ENCODE results near the gene CDRT15L2.
"Not testable (repeated sequence)": the region's sequence is repeated elsewhere in the genome, so short reads cannot be mapped to it uniquely, and the experiment has no call there.

CDRT15L2 gene

GRCh38 chr17:20562587-20562986 is 16.9 kb upstream of the CDRT15L2 start:
- no peak for DNase-seq (ENCODE audit: low spot score)
- no peak for TF ChIP-seq CTCF (IDR thresholded peaks at IDR 0.05; ENCODE audit: extremely low read depth, insufficient read depth, missing control alignments)
- in situ Hi-C loops (cut with MboI; ENCODE audit: low pct_unique_long_range_greater_than_20kb, low sequenced_read_pairs, unreplicated experiment): no loop called here

GRCh38 chr17:20565245-20565644 is 14.3 kb upstream of the CDRT15L2 start:
- in situ Hi-C loops (cut with MboI; ENCODE audit: low pct_unique_long_range_greater_than_20kb, low sequenced_read_pairs, unreplicated experiment); DNase-seq (ENCODE audit: low spot score): not testable (repeated sequence)

GRCh38 chr17:20565711-20566110 is 13.8 kb upstream of the CDRT15L2 start:
- DNase-seq (ENCODE audit: low spot score): no peak
- no peak for TF ChIP-seq CTCF (IDR thresholded peaks at IDR 0.05; ENCODE audit: extremely low read depth, insufficient read depth, missing control alignments)
- in situ Hi-C loops (cut with MboI; ENCODE audit: low pct_unique_long_range_greater_than_20kb, low sequenced_read_pairs, unreplicated experiment): no loop called here

GRCh38 chr17:20566736-20567135 is 12.8 kb upstream of the CDRT15L2 start:
- DNase-seq (ENCODE audit: low spot score); in situ Hi-C loops (cut with MboI; ENCODE audit: low pct_unique_long_range_greater_than_20kb, low sequenced_read_pairs, unreplicated experiment): not testable (repeated sequence)

- in situ Hi-C loops (cut with MboI; ENCODE audit: low pct_unique_long_range_greater_than_20kb, low sequenced_read_pairs, unreplicated experiment); DNase-seq (ENCODE audit: low spot score): not testable (repeated sequence)
These were observed 12.1 kb upstream of the CDRT15L2 start for GRCh38 chr17:20567421-20567820.

GRCh38 chr17:20568604-20569003 is 10.9 kb upstream of the CDRT15L2 start:
- in situ Hi-C loops (cut with MboI; ENCODE audit: low pct_unique_long_range_greater_than_20kb, low sequenced_read_pairs, unreplicated experiment); DNase-seq (ENCODE audit: low spot score): not testable (repeated sequence)

GRCh38 chr17:20571653-20572052 is 7.9 kb upstream of the CDRT15L2 start:
- DNase-seq (ENCODE audit: low spot score); in situ Hi-C loops (cut with MboI; ENCODE audit: low pct_unique_long_range_greater_than_20kb, low sequenced_read_pairs, unreplicated experiment): not testable (repeated sequence)

GRCh38 chr17:20573216-20573615 is 6.3 kb upstream of the CDRT15L2 start:
- DNase-seq (ENCODE audit: low spot score); in situ Hi-C loops (cut with MboI; ENCODE audit: low pct_unique_long_range_greater_than_20kb, low sequenced_read_pairs, unreplicated experiment): not testable (repeated sequence)

GRCh38 chr17:20575071-20575470 is 4.5 kb upstream of the CDRT15L2 start:
- in situ Hi-C loops (cut with MboI; ENCODE audit: low pct_unique_long_range_greater_than_20kb, low sequenced_read_pairs, unreplicated experiment); DNase-seq (ENCODE audit: low spot score): not testable (repeated sequence)

- DNase-seq (ENCODE audit: low spot score); in situ Hi-C loops (cut with MboI; ENCODE audit: low pct_unique_long_range_greater_than_20kb, low sequenced_read_pairs, unreplicated experiment): not testable (repeated sequence)
These were observed 4.5 kb downstream of the CDRT15L2 start for GRCh38 chr17:20583891-20584577.

- in situ Hi-C loops (cut with MboI; ENCODE audit: low pct_unique_long_range_greater_than_20kb, low sequenced_read_pairs, unreplicated experiment); DNase-seq (ENCODE audit: low spot score): not testable (repeated sequence)
These were observed 9.4 kb downstream of the CDRT15L2 start for GRCh38 chr17:20588744-20589453.

GRCh38 chr17:20589454-20589810 is 9.9 kb downstream of the CDRT15L2 start:
- in situ Hi-C loops (cut with MboI; ENCODE audit: low pct_unique_long_range_greater_than_20kb, low sequenced_read_pairs, unreplicated experiment); DNase-seq (ENCODE audit: low spot score): not testable (repeated sequence)

GRCh38 chr17:20591040-20591439 is 11.5 kb downstream of the CDRT15L2 start:
- in situ Hi-C loops (cut with MboI; ENCODE audit: low pct_unique_long_range_greater_than_20kb, low sequenced_read_pairs, unreplicated experiment); DNase-seq (ENCODE audit: low spot score): not testable (repeated sequence)

- DNase-seq (ENCODE audit: low spot score); in situ Hi-C loops (cut with MboI; ENCODE audit: low pct_unique_long_range_greater_than_20kb, low sequenced_read_pairs, unreplicated experiment): not testable (repeated sequence)
These were observed 26.0 kb downstream of the CDRT15L2 start for GRCh38 chr17:20605568-20605967.

GRCh38 chr17:20609490-20609889 is 30.0 kb downstream of the CDRT15L2 start:
- DNase-seq (ENCODE audit: low spot score); in situ Hi-C loops (cut with MboI; ENCODE audit: low pct_unique_long_range_greater_than_20kb, low sequenced_read_pairs, unreplicated experiment): not testable (repeated sequence)

Data from GM13977 (cell line).